GM12878 (cell line): Measurements from ENCODE around the gene RANGAP1. TPM values are rescaled to one million over a fixed set of nuclear protein-coding genes. Genes with fewer than 3 reads are reported as not detected.

Source experiments
- ASH2L ChIP-seq: fragments of 300-600, 200-600 bp; sonication (generic); IDR thresholded peaks from 2 replicates; pipeline ENCODE4 v1.6.1; 2017; ENCODE audit warnings: low read depth, mild to moderate bottlenecking, borderline replicate concordance
- ATF7 ChIP-seq: fragments of 450-650 bp; IDR thresholded peaks from 2 replicates; pipeline ENCODE4 v1.6.1; 2016; ENCODE audit warnings: low read depth, mild to moderate bottlenecking
- CEBPB ChIP-seq, 2 experiments: fragments of 150-350 bp in 1 of 2; IDR thresholded peaks; 2 replicates each; pipeline ENCODE4 v1.6.1; 2012 to 2014; ENCODE audit warnings: low read depth in 2 of 2, low read length in 2 of 2, borderline replicate concordance in 1 of 2, inconsistent platforms in 1 of 2
- CHD1 ChIP-seq: IDR thresholded peaks from 2 replicates; pipeline ENCODE4 v1.6.1; 2012; ENCODE audit warnings: low read depth, low read length, improper control_type of control experiment
- CHD4 ChIP-seq: fragments of 200-600 bp; sonication (generic); IDR thresholded peaks from 2 replicates; pipeline ENCODE4 v1.6.1; 2016; ENCODE audit warnings: mild to moderate bottlenecking
- CTCF ChIP-seq, 3 experiments: IDR thresholded peaks in 2 of 3; conservative IDR thresholded peaks in 1 of 3; 2 replicates each; pipeline ENCODE4 v1.5.1; 2011; ENCODE audit warnings: low read depth in 3 of 3, low read length in 3 of 3, mild to moderate bottlenecking in 3 of 3, control low read depth in 2 of 3, moderate library complexity in 2 of 3, inconsistent platforms in 1 of 3, mixed read lengths in 1 of 3; ENCODE audit not compliant: control insufficient read depth in 2 of 3, insufficient read depth in 1 of 3; ENCODE audit errors: extremely low read depth in 1 of 3
- ESRRA ChIP-seq: IDR thresholded peaks from 2 replicates; pipeline ENCODE4 v1.6.1; 2012; ENCODE audit warnings: mild to moderate bottlenecking, low read length, improper control_type of control experiment
- FOS ChIP-seq: IDR thresholded peaks from 3 replicates; pipeline ENCODE4 v1.6.1; 2011; ENCODE audit warnings: borderline replicate concordance; ENCODE audit not compliant: insufficient read length; ENCODE audit errors: extremely low read depth
- IRF4 ChIP-seq: IDR thresholded peaks from 2 replicates; pipeline ENCODE4 v1.6.1; 2011; ENCODE audit warnings: low read depth, low read length
- IRF5 ChIP-seq: fragments of 450-650 bp; IDR thresholded peaks from 2 replicates; pipeline ENCODE4 v1.6.1; 2017; ENCODE audit warnings: borderline replicate concordance
- JUND ChIP-seq: IDR thresholded peaks from 2 replicates; pipeline ENCODE4 v1.6.1; 2012; ENCODE audit warnings: low read depth, mild to moderate bottlenecking, low read length, improper control_type of control experiment, moderate library complexity
- MYC ChIP-seq: IDR thresholded peaks from 2 replicates; pipeline ENCODE4 v1.6.1; 2011; ENCODE audit warnings: mild to moderate bottlenecking, low read length, moderate library complexity, inconsistent platforms; ENCODE audit not compliant: insufficient read depth, insufficient replicate concordance, insufficient read length, severe bottlenecking
- NR2C1 ChIP-seq: fragments of 450-650 bp; IDR thresholded peaks from 2 replicates; pipeline ENCODE4 v1.6.1; 2017; ENCODE audit warnings: antibody characterized with exemption, mild to moderate bottlenecking, moderate library complexity
- TBL1XR1 ChIP-seq: IDR thresholded peaks from 2 replicates; pipeline ENCODE4 v1.6.1; 2012; ENCODE audit warnings: low read depth, low read length, improper control_type of control experiment
- TCF12 ChIP-seq: IDR thresholded peaks from 2 replicates; pipeline ENCODE4 v1.6.1; 2011; ENCODE audit warnings: low read depth, mild to moderate bottlenecking, low read length
- ZBTB33 ChIP-seq: fragments of 450-650 bp; IDR thresholded peaks from 2 replicates; pipeline ENCODE4 v1.6.1; 2017; ENCODE audit warnings: mild to moderate bottlenecking
- polyA plus RNA-seq, 11 experiments: library from polyadenylated mRNA; depleted of rRNA in 4 of 11; unstranded in 6 of 11; stranded (reverse) in 5 of 11; fragments of >200 nt; fragmentation: Nextera tagmentation in 4 of 11; fragmentation: Illumina TruSeq in 1 of 11; extraction: Ambion mirVana in 4 of 11; extraction: Trizol in 1 of 11; gene quantifications; 1 replicate in 1 of 11; 2 replicates in 10 of 11; pipeline versions ENCODE4 v1.2.1 to v1.2.3, GENCODE V29; 2011 to 2016; ENCODE audit warnings: inconsistent platforms in 2 of 11, missing spikeins in 2 of 11, low read depth in 1 of 11
- total RNA-seq, 4 experiments: library from RNA; depleted of rRNA in 3 of 4; stranded (reverse); fragments of >200 nt in 3 of 4; fragmentation: Illumina TruSeq in 1 of 4; extraction: Trizol in 1 of 4; gene quantifications; 2 replicates each; pipeline versions ENCODE4 v1.2.1 to v1.2.3, GENCODE V29; 2013 to 2021
- TF ChIP-seq, protein P1 (sequence below): fragments of 450-650 bp; IDR thresholded peaks from 2 replicates; pipeline ENCODE4 v1.6.1; 2016; ENCODE audit warnings: mild to moderate bottlenecking
- TF ChIP-seq, protein P2 (sequence below): fragments of 450-650 bp; IDR thresholded peaks from 2 replicates; pipeline ENCODE4 v1.6.1; 2016; ENCODE audit warnings: mild to moderate bottlenecking
- TF ChIP-seq, protein P3 (sequence below): IDR thresholded peaks from 2 replicates; pipeline ENCODE4 v1.6.1; 2011; ENCODE audit warnings: borderline replicate concordance, low read depth, mild to moderate bottlenecking, moderate library complexity, low read length; ENCODE audit not compliant: insufficient read depth, poor library complexity, severe bottlenecking

The RANGAP1 gene
- total and polyA plus RNA-seq, 10 of the 15 experiments (the other 5 are each of a cell fraction or from before 2014, with no cell fraction given) = 2.5 to 109 (median 60.2) TPM

DNA sequence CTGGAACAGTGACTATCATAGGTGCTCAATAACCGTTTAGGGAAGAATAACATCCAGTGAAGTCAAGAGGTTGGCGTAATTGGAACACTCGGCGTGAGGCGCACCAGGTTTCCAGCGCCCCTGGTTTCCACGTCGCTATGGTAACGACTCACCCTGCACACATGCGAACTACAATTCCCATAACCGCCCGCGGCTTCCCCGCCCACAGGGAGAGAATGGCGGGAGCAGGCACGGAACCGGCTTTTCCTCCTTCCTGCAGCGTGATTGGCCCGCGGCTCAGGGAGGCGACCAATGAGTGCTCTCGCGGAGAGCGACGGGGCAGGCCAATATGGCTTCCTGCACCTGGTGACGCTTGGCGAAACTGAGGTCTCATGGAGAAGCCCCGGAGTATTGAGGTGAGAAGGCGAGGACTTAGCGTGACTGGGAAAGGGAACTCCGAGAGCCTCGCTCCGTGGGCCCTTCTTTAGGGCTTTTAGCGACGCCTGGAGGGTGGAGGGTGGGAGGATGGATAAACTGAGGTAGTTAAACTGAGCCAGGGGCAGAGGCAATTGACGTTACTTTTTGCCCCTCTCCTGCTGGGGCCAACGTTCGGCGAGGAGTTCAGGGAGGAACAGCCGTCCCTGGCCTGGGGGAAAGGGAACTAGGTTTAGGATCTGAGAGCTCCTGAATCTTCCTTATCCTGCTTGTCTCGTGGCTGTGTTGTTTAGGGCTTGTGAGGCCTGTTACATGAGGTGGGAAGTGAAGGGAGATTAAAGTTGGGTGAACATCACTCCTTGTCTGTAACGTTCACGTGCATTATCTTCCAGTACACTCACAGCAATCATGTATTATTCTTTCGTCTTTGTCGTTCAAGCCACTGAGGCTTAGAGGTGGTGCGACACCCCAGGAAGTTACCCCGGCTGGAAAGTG is 80.7 kb downstream of the RANGAP1 start, which contains the start of gene L3MBTL2 (continued):
- TF ChIP-seq, protein P1, sequence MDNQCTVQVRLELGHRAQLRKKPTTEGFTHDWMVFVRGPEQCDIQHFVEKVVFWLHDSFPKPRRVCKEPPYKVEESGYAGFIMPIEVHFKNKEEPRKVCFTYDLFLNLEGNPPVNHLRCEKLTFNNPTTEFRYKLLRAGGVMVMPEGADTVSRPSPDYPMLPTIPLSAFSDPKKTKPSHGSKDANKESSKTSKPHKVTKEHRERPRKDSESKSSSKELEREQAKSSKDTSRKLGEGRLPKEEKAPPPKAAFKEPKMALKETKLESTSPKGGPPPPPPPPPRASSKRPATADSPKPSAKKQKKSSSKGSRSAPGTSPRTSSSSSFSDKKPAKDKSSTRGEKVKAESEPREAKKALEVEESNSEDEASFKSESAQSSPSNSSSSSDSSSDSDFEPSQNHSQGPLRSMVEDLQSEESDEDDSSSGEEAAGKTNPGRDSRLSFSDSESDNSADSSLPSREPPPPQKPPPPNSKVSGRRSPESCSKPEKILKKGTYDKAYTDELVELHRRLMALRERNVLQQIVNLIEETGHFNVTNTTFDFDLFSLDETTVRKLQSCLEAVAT = 0 out of 2 replicates have a peak, but pooled peaks have one; percentile 33
- TF ChIP-seq, protein P2, sequence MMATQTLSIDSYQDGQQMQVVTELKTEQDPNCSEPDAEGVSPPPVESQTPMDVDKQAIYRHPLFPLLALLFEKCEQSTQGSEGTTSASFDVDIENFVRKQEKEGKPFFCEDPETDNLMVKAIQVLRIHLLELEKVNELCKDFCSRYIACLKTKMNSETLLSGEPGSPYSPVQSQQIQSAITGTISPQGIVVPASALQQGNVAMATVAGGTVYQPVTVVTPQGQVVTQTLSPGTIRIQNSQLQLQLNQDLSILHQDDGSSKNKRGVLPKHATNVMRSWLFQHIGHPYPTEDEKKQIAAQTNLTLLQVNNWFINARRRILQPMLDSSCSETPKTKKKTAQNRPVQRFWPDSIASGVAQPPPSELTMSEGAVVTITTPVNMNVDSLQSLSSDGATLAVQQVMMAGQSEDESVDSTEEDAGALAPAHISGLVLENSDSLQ = peak; percentile 73
- no peak for TF ChIP-seq CEBPB (IDR thresholded peaks at IDR 0.05; ENCODE audit: borderline replicate concordance in 1 of 2, low read depth in 2 of 2, low read length in 2 of 2)
- no peak for TF ChIP-seq ZBTB33
- TF ChIP-seq CTCF (IDR thresholded peaks at IDR 0.05 in 2 of 3, conservative IDR thresholded peaks at IDR 0.05 in 1 of 3; ENCODE audit: control insufficient read depth in 2 of 3, extremely low read depth in 1 of 3, insufficient read depth in 1 of 3, low read depth in 3 of 3, low read length in 3 of 3) = peak in 1 of 3 experiments; percentile 18; a peak in 1 of 6 replicates
- TF ChIP-seq, protein P3, sequence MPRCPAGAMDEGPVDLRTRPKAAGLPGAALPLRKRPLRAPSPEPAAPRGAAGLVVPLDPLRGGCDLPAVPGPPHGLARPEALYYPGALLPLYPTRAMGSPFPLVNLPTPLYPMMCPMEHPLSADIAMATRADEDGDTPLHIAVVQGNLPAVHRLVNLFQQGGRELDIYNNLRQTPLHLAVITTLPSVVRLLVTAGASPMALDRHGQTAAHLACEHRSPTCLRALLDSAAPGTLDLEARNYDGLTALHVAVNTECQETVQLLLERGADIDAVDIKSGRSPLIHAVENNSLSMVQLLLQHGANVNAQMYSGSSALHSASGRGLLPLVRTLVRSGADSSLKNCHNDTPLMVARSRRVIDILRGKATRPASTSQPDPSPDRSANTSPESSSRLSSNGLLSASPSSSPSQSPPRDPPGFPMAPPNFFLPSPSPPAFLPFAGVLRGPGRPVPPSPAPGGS = no peak
- no peak for TF ChIP-seq TBL1XR1
- TF ChIP-seq JUND = no peak
- no peak for TF ChIP-seq MYC
- peak; percentile 50; the same call in 1 of the 2 replicates for TF ChIP-seq NR2C1
- peak; percentile 37; the same call in 1 of the 2 replicates for TF ChIP-seq ASH2L
- TF ChIP-seq CHD1 = no peak
- peak; percentile 62; the same call in 1 of the 2 replicates for TF ChIP-seq TCF12
- no peak; the same call in 1 of the 2 replicates for TF ChIP-seq ATF7
- TF ChIP-seq IRF4 = no peak
- TF ChIP-seq CHD4 = no peak
- no peak for TF ChIP-seq IRF5
- no peak for TF ChIP-seq ESRRA
- peak; percentile 14 for TF ChIP-seq FOS
